Adrenal gland (tissue), 5 donors: ENCODE data around the gene GRK1.

Experiments
- CTCF ChIP-seq, 6 experiments: fragments of 450-650 bp in 4 of 6; fragments of 200-600 bp in 2 of 6; sonication (generic) in 1 of 6; IDR thresholded peaks; 1 replicate in 5 of 6; 2 replicates in 1 of 6; pipeline versions ENCODE4 v1.5.1 to v1.8.0; 2016 to 2021; ENCODE audit warnings: antibody characterized with exemption in 6 of 6, mild to moderate bottlenecking in 2 of 6, moderate library complexity in 1 of 6
- POLR2A ChIP-seq, 2 donors: fragments of 450-650 bp; IDR thresholded peaks; one replicate each; pipeline ENCODE4 v1.6.1; 2017; ENCODE audit warnings: antibody characterized with exemption in 2 of 2, mild to moderate bottlenecking in 2 of 2, moderate library complexity in 1 of 2
- donor health status: DM: no; HTN: no; CAD: no.

GRCh38 chr13:113655346-113656002 is 11.5 kb upstream of the GRK1 start:
- no peak for TF ChIP-seq POLR2A (IDR thresholded peaks at IDR 0.05)
- TF ChIP-seq CTCF (IDR thresholded peaks at IDR 0.05) = no peak
